Chondrocyte (in vitro differentiated cells): ENCODE results near the gene IL10RA. TPM values are rescaled to one million over a fixed set of nuclear protein-coding genes. Genes with fewer than 3 reads are reported as not detected.
"Not testable (repeated sequence)": the region's sequence is repeated elsewhere in the genome, so short reads cannot be mapped to it uniquely, and the experiment has no call there.

Experiments used
- DNase-seq: peaks from one replicate; pipeline ENCODE4 v3.0.0; 2021; ENCODE audit warnings: mixed read lengths, low spot score
- H3K27ac Mint-ChIP-seq: one replicate; pipeline ENCODE4 v1.8.0; 2021; ENCODE audit warnings: mild to moderate bottlenecking, moderate library complexity, mixed read lengths; ENCODE audit not compliant: unreplicated experiment
- H3K27me3 Mint-ChIP-seq: 2 replicates; pipeline ENCODE4 v1.8.0; 2021; ENCODE audit warnings: low read depth, mixed read lengths
- H3K36me3 Mint-ChIP-seq: 2 replicates; pipeline ENCODE4 v1.8.0; 2021; ENCODE audit warnings: low read depth, mixed read lengths
- H3K4me1 Mint-ChIP-seq: 2 replicates; pipeline ENCODE4 v1.8.0; 2021; ENCODE audit warnings: low read depth, mild to moderate bottlenecking, mixed read lengths
- H3K4me3 Mint-ChIP-seq: one replicate; pipeline ENCODE4 v1.8.0; 2021; ENCODE audit warnings: mild to moderate bottlenecking, moderate library complexity, mixed read lengths; ENCODE audit not compliant: unreplicated experiment
- H3K9me3 Mint-ChIP-seq: 2 replicates; pipeline ENCODE4 v1.8.0; 2021; ENCODE audit warnings: low read depth, mixed read lengths
- CTCF ChIP-seq: fragments of 200-600 bp; sonication (generic); IDR thresholded peaks from 2 replicates; pipeline ENCODE4 v1.5.0; 2021; ENCODE audit warnings: antibody characterized with exemption, mild to moderate bottlenecking, moderate library complexity
- total RNA-seq: library from RNA; stranded (reverse); gene quantifications from 3 replicates; pipeline ENCODE4 v1.2.1, GENCODE V29; 2021

IL10RA gene
- total RNA-seq, 1 donor from 2014 or later = 0.12 TPM

- H3K36me3 Mint-ChIP-seq = no peaks in the 10 kb centered on the region
- no peak overlapping the region for H3K27ac Mint-ChIP-seq
- H3K27me3 Mint-ChIP-seq = peaks cover 17% of the 10 kb centered on the region
- TF ChIP-seq CTCF = no peak
- H3K9me3 Mint-ChIP-seq = no peaks in the 10 kb centered on the region
- peaks cover 9% of the 10 kb centered on the region for H3K4me1 Mint-ChIP-seq
- DNase-seq = no peak
- no peak overlapping the region for H3K4me3 Mint-ChIP-seq
Observed at GRCh38 chr11:117976445-117976844, 9.7 kb upstream of the IL10RA start.

- no peaks in the 10 kb centered on the region for H3K9me3 Mint-ChIP-seq
- H3K4me1 Mint-ChIP-seq = peaks cover 8% of the 10 kb centered on the region
Observed at GRCh38 chr11:117977029-117977428, 9.2 kb upstream of the IL10RA start.

GRCh38 chr11:117977612-117978264 is 8.5 kb upstream of the IL10RA start:
- H3K36me3 Mint-ChIP-seq, H3K9me3 Mint-ChIP-seq, H3K4me1 Mint-ChIP-seq, H3K27ac Mint-ChIP-seq, H3K4me3 Mint-ChIP-seq, DNase-seq: not testable (repeated sequence)
- H3K27me3 Mint-ChIP-seq = peaks cover 26% of the 10 kb centered on the region

More at GRCh38 chr11:117977029-117977428, 9.2 kb upstream of the IL10RA start:
- H3K4me3 Mint-ChIP-seq = no peak overlapping the region
- no peak for DNase-seq
- H3K27me3 Mint-ChIP-seq = peaks cover 23% of the 10 kb centered on the region
- TF ChIP-seq CTCF = no peak
- H3K27ac Mint-ChIP-seq = no peak overlapping the region
- H3K36me3 Mint-ChIP-seq = no peaks in the 10 kb centered on the region

GRCh38 chr11:117978291-117978910 is 7.8 kb upstream of the IL10RA start:
- H3K4me1 Mint-ChIP-seq, H3K4me3 Mint-ChIP-seq, H3K9me3 Mint-ChIP-seq, H3K27ac Mint-ChIP-seq, H3K36me3 Mint-ChIP-seq: not testable (repeated sequence)
- H3K27me3 Mint-ChIP-seq = peaks cover 31% of the 10 kb centered on the region
- peak; percentile 36 for DNase-seq

- H3K36me3 Mint-ChIP-seq = no peaks in the 10 kb centered on the region
- H3K4me1 Mint-ChIP-seq = no peaks in the 10 kb centered on the region
- H3K27ac Mint-ChIP-seq = no peak overlapping the region
- DNase-seq = no peak
- no peak overlapping the region for H3K4me3 Mint-ChIP-seq
- peaks cover 37% of the 10 kb centered on the region for H3K27me3 Mint-ChIP-seq
- H3K9me3 Mint-ChIP-seq = no peaks in the 10 kb centered on the region
- no peak for TF ChIP-seq CTCF
Observed at GRCh38 chr11:117978991-117979390, 7.2 kb upstream of the IL10RA start.

GRCh38 chr11:117979481-117980211 is 6.5 kb upstream of the IL10RA start:
- DNase-seq = no peak
- Mint-ChIP-seq H3K27me3 (peaks cover 42% of the 10 kb centered on the region), H3K27ac (no peak overlapping the region), H3K4me1 (no peaks in the 10 kb centered on the region), H3K36me3 (no peaks in the 10 kb centered on the region), H3K4me3 (no peak overlapping the region), H3K9me3 (no peaks in the 10 kb centered on the region)
- no peak for TF ChIP-seq CTCF
